Cardiac fibroblast (primary cell): ENCODE measurements around the gene ZNF800.
A peak's percentile ranks its signal among the peaks of the same experiment; 100 is the strongest.

Experiments
- DNase-seq, 2 donors: peaks; one replicate each; pipeline versions ENCODE4 v3.0.0 to v3.0.0-alpha.2; 2010; ENCODE audit warnings: low read depth in 2 of 2
- H3K4me3 ChIP-seq, 2 donors: replicated peaks in 1 of 2; 1 replicate in 1 of 2; 2 replicates in 1 of 2; pipeline ENCODE4 v1.5.1; 2011; ENCODE audit warnings: low read depth in 2 of 2, low read length in 2 of 2, mild to moderate bottlenecking in 2 of 2, moderate library complexity in 1 of 2
- TF ChIP-seq, protein P1 (sequence below): IDR thresholded peaks from one replicate; pipeline ENCODE4 v1.5.1; 2011; ENCODE audit warnings: low read depth, mild to moderate bottlenecking, low read length, inconsistent platforms

Gene ZNF800

DNA sequence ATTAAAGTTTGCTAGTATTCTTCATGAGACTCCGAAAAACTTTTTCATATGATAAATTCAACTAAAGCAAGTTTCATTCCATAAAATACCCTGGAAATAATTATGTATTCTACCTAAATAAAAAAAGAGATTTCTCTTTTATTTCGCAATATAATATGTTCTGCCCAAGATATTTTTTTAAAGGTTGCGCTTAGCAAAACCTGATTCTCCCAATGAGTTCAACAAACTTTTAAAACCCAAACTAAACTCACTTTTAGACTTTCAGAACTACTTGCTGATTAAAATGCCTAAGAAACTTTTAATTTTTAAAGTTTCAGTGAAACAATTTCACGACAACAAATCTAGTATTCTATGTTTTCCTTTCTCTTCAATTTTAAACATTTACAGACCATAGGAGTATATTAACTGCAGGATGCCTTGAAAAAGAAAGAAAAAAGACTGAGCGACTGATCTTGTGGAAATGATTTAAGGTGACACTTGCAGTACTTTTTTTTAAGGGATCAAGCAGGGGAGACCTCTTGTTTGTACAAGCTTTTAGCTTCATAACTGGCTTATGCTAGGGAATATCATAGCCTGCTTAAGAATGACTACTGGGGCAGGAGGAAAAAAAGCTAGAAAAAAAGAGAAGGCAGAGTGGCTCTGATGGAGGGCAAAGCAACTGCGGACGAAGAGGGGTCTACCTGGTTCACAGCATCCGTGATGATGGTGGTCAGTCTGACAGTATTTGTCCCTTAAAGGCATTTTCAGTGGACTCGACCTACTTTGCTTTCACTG, 1.5 kb downstream of the ZNF800 start:
- DNase-seq, result peak in 1 of 2 donors; percentile 11
- TF ChIP-seq, protein P1, sequence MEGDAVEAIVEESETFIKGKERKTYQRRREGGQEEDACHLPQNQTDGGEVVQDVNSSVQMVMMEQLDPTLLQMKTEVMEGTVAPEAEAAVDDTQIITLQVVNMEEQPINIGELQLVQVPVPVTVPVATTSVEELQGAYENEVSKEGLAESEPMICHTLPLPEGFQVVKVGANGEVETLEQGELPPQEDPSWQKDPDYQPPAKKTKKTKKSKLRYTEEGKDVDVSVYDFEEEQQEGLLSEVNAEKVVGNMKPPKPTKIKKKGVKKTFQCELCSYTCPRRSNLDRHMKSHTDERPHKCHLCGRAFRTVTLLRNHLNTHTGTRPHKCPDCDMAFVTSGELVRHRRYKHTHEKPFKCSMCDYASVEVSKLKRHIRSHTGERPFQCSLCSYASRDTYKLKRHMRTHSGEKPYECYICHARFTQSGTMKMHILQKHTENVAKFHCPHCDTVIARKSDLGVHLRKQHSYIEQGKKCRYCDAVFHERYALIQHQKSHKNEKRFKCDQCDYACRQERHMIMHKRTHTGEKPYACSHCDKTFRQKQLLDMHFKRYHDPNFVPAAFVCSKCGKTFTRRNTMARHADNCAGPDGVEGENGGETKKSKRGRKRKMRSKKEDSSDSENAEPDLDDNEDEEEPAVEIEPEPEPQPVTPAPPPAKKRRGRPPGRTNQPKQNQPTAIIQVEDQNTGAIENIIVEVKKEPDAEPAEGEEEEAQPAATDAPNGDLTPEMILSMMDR, result no peak
- H3K4me3 ChIP-seq, result peak overlapping the region; percentile 70 to 88

DNA sequence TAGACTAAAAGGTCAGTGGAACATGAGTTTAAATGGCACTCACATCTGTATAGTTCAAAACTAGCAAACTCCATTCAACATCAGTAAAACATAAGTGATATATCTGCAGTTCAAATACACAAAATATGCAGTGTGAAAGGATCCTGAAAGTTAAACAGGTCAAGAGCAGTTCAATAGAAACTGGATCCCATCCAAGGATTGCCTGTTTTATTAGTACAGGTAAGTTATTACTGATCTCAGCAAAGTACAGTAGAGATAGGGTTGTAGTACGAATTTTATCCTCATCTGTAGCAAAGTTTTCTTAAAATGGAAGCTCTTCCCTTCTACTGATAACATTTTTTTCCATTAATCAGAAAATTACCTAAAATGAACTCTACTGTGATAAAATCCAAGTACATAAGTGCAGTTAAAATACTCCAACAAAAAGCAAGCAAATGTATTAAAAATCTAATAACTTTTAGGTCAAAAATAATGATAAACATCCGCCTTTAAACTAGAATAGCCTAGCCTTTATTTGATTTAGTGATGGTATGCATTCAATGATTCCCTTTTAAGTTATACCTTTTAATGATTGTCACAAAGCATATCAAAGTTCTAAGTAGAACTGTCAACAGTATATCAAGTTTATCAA, 2.2 kb downstream of the ZNF800 start:
- TF ChIP-seq, protein P1, result no peak
- H3K4me3 ChIP-seq, result no peak overlapping the region
- no peak for DNase-seq

DNA sequence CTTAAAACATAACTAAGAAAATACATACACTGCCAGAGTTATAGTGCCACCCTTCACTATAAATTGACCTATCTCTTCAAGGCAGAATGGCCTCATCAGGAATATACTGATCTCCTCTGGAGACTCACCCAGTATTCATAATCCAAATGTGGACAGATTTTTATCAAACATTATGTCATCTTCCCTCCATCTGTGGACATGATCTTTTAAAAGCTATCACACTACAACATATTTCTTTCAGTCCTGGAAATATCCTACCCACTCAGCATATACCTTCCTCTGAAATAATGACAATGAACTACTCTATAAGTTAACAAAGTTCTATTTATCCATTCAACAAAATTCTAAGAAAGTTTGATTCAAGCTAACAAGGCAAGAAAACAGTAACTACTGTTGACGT, 3.2 kb downstream of the ZNF800 start:
- TF ChIP-seq, protein P1, result no peak
- H3K4me3 ChIP-seq, result no peak overlapping the region
- DNase-seq, result no peak

DNA sequence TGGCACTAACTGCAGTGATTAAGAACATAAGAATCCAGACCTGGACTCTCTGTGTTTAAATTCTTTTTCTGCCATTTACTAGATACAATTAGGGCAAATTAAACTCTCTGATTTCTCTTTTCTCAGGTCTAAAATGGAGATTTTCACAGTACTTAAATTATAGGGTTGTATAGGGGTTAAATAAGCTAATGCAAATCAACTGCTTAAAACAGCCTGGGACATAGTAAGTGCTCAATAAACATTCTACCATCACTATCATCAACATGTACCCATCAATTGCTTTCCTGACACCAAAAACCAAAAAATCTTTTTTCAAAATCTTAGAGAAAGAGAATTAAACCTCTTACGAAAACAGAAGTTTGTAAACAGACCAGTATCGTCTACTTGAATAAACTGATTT, 4.5 kb downstream of the ZNF800 start:
- TF ChIP-seq, protein P1, result no peak
- H3K4me3 ChIP-seq, result no peak overlapping the region
- DNase-seq, result no peak

DNA sequence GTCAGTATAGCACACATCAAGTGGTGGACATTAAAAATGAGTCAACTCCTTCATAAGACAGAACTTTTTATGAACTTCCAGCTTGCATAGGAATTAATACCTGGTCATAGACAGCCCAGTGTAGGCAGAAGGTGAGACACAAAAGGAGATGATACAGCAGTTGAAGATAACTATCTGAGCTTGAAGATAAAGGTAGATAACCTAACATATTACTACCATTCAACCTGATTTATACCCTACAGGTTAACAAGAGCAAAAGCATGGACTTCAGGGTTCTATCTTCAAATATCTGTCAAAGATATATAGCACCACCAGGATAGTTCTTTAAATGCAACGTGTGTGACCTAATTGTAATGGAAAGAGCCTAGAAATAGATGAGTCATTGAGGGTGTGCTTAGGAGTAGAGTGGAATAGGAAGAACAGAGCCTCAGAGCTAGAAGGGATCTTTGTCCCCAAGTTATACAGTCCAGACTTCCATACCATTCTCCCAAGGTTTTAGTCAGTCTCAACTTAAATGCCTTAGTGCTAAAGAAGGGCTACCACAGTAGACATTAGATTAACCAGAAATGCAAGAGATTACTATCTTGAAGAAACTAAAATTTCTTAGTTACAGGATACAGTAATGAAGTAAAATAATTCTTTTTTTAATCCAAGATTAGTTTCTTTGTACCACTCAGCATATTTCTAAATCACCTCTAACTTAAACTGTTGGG, 9.2 kb downstream of the ZNF800 start:
- DNase-seq, result peak; percentile 10 to 50
- H3K4me3 ChIP-seq, result no peak overlapping the region
- TF ChIP-seq, protein P1, result no peak

DNA sequence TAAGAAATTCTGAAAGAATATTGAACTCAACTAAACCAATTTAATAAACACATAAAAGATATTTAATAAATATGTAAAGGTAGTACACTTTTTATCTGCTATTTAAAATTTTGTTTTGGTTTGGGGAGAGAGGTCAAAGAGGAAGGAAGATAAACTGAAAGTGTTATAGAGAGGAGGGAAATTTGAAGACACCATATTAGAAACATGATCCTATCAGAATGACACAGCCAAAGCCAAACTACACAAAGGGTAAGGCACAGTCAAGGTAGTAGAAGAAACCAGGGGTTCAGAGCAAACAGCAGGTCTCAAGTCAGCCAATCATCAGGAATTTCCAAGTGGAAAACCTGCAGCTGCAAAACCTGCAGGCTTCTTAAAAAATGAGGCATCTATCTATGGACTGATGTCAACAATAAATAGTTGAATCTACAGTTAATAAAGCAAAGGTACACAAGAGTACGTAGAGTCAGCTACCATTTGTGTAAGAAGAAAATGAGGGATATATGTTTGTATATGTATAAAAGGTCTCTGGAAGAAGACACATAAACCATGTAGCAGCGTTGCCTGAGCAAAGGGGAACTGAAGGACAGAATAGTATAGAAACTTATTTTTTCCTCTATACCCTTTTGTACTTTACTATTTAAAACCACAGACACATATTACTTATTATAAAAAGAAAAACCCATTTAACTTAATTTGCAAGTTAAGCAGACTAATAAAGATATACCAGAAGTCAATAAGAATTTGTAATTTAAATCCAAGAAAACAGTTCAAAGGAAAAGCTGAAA, 10.0 kb downstream of the ZNF800 start:
- TF ChIP-seq, protein P1, result no peak
- no peak overlapping the region for H3K4me3 ChIP-seq
- DNase-seq, result no peak
